Fibroblast of pulmonary artery (primary cell): ENCODE data around the gene GTF2IRD1.
"Not testable (repeated sequence)": the region's sequence is repeated elsewhere in the genome, so short reads cannot be mapped to it uniquely, and the experiment has no call there.

Source experiments
- DNase-seq: peaks from one replicate; pipeline ENCODE4 v3.0.0-alpha.2; 2010; ENCODE audit warnings: low read depth
- H3K4me3 ChIP-seq: replicated peaks from 2 replicates; pipeline ENCODE4 v1.5.1; 2011; ENCODE audit warnings: low read depth, mild to moderate bottlenecking, control low read depth, low read length, moderate library complexity
- TF ChIP-seq, protein P1 (sequence below): IDR thresholded peaks from 2 replicates; pipeline ENCODE4 v1.5.1; 2011; ENCODE audit warnings: mild to moderate bottlenecking, control low read depth, low read length, inconsistent platforms; ENCODE audit errors: missing control alignments

Gene GTF2IRD1

DNA sequence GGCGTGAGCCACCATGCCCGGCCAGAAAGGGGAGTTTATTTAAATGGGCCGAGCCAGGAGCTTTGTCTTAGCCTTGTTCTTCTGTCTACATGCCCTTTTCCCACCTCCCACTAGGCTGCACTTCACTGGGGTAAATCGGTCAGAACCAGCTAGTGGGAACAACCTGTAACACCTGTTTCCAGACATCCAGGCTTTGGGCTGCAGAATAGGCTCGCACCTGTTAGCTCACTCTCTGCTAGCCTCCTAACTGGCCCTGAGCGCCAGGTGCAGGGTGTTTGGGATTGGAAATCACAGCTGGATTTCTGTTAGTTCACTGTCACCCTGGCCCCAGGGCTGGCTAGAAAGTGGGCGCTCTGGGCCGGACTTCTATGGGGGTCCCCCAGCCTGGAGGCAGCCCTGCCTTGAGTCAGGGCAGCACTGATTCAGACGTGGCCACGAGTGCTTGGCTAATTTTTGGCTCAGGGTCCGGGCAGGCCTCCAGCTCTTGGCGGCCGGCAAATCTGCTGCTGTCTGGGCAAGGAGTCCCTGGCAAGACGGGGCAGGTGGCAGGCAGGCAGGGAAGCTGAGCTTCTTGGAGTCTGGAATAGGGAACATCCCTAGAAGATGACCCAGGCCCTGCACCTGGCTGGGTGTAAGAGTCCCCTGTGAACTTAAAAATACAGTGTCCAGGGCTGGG, 48.6 kb downstream of the GTF2IRD1 start:
- DNase-seq = no peak
- TF ChIP-seq, protein P1, sequence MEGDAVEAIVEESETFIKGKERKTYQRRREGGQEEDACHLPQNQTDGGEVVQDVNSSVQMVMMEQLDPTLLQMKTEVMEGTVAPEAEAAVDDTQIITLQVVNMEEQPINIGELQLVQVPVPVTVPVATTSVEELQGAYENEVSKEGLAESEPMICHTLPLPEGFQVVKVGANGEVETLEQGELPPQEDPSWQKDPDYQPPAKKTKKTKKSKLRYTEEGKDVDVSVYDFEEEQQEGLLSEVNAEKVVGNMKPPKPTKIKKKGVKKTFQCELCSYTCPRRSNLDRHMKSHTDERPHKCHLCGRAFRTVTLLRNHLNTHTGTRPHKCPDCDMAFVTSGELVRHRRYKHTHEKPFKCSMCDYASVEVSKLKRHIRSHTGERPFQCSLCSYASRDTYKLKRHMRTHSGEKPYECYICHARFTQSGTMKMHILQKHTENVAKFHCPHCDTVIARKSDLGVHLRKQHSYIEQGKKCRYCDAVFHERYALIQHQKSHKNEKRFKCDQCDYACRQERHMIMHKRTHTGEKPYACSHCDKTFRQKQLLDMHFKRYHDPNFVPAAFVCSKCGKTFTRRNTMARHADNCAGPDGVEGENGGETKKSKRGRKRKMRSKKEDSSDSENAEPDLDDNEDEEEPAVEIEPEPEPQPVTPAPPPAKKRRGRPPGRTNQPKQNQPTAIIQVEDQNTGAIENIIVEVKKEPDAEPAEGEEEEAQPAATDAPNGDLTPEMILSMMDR = no peak
- no peak overlapping the region for H3K4me3 ChIP-seq

DNA sequence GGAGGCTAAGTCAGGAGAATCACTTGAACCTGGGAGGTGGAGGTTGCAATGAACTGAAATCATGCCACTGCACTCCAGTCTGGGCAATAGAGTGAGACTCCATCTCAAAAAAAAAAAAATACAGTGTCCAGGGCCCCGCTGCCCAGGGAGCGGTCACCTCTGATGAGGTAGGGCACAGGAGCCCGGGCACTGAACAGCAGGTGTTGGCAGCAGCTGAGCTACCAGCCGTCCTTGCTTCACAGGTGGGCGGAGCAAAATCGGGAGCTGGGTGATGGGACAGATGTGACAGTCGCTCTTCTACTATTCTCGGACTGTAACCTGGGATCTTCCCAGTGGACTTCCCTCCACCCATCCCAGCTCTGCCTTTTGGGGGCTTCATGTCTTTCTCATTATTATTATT, 49.4 kb downstream of the GTF2IRD1 start:
- no peak for DNase-seq
- TF ChIP-seq, protein P1 = no peak
- H3K4me3 ChIP-seq = no peak overlapping the region

DNA sequence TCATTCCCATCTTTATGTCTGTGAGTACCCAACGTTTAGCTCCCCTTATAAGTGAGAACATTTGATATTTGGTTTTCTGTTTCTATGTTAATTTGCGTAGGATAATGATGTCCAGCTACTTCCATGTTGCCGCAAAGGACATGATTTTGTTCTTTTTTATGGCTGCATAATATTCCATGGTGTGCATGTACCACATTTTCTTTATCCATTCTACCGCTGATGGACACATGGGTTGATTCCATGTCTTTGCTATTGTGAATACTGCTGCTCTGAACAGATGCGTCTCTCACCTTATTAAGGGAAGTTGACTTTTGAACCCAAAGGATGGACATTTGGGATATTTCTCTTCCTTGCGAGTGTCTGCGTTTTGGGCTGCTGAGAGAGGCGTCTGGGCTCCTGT, 50.2 kb downstream of the GTF2IRD1 start:
- DNase-seq = no peak
- TF ChIP-seq, protein P1 = no peak
- H3K4me3 ChIP-seq = no peak overlapping the region

DNA sequence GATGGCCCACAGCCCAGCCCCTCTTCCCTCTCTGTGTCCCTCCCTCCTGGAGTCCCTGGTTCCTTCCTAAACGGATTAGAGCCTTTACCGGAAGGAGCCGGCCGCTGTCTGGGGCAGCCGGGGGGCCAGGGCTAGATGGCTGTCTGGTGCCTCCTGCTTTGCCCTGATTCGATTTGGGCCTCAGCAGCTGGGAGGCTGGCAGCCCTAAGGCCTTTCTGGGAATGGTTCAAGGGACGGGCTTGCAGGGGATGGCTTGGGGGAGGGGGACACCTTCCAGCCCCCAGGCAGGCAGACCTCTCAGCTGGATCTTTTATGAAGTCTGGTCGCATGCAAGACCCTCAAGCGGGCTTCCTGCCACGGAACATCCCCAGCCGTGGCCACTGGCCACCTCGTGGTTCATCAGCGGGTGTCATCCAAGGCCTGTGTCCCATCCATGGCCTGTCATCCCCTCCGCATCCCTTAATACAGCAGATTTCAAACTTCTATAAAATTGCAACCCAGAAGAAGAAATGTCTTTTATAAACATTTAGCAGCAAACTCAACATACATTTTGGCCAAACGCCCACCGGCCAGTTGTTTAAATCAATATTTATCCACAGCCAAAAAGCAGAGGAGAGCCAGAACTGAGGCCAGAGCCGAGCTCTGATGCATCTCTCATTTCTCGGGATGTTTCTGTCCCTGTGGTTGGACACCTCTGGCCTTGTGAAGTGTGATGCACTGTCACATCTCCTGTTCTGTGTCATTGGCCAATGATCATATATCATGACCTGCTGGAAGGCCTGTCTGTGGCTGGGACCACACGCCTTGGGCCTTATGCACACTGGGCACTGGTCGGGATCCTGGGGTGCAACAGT, 52.0 kb downstream of the GTF2IRD1 start:
- TF ChIP-seq, protein P1 = no peak
- DNase-seq = no peak
- H3K4me3 ChIP-seq = no peak overlapping the region

DNA sequence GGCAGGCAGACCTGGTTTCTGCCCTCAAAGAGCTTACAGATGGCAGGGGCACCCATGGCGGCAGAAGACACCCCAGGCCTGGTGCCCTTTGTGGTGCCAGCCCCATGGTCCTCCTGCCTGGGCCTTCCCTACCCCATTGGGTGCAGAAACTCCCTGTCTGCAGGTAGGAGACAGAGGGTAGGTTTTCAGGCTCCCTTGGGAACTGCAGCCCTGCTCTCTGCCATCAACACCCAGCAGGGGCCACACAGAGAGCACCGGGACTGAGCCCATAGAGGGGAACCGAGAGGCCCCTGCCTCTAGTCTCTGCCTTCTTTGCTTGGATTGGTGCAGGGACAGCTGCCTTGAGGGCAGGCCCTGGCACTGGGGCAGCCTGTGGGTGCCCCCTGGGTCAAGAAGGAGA, 52.6 kb downstream of the GTF2IRD1 start:
- H3K4me3 ChIP-seq = no peak overlapping the region
- no peak for DNase-seq
- TF ChIP-seq, protein P1 = no peak

DNA sequence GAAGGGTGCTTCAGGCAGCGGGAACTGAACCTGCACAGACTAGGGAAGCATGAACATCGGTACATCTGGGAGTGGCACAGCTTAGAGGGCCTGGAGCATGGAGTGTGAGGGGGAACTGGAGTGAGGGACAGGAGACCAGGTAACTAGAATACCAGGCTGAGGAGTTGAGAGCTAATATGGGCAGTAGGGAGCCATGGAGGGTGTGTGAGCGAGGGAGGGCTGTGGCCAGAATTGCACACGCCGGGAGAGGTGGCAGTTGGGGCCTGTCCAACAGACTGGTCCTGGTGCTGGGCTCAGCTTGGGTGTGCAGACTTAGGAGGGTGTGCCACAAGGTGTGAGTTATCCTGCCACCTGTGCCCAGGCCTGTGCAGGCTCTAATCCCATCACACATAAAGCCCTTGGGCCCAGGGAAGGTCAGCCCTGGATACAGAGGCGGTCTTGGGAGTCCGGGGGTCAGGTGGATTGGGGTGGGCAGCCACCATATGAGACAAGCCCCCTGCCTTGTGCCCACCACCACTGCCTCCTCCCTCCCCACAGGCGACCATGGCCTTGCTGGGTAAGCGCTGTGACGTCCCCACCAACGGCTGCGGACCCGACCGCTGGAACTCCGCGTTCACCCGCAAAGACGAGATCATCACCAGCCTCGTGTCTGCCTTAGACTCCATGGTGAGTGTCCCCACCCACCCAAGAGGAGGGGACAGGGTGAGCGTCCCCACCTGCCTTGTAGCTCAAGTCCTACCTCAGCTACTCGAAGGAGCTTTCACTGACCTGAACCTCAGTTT, 54.0 kb downstream of the GTF2IRD1 start:
- no peak overlapping the region for H3K4me3 ChIP-seq
- TF ChIP-seq, protein P1 = no peak
- no peak for DNase-seq

DNA sequence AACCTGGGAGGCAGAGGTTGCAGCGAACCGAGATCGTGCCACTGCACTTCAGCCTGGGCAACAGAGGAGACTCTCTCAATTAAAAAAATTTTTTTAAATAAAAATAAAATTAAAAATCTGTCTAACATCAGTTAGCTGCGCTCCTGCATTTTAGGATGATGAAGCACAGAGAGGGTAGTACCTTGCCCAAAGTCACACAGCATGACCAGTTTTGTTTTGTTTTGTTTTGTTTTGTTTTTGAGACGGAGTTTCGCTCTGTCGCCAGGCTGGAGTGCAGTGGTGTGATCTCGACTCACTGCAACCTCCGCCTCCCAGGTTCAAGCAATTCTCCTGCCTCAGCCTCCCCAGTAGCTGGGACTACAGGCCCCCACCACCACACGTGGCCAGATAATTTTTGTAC, 55.7 kb downstream of the GTF2IRD1 start:
- not testable (repeated sequence) for DNase-seq, H3K4me3 ChIP-seq
